AG09319 (cell line): ENCODE measurements around the gene HMOX2.

Experiments used
- DNase-seq: peaks from one replicate; pipeline ENCODE4 v3.0.0-alpha.2; 2010; ENCODE audit warnings: low read depth; ENCODE audit errors: extremely low read depth
- CTCF ChIP-seq: IDR thresholded peaks from 2 replicates; pipeline ENCODE4 v1.5.1; 2011; ENCODE audit warnings: low read depth, mild to moderate bottlenecking, inconsistent platforms, low read length, moderate library complexity

Gene HMOX2

GRCh38 chr16:4548124-4548523 is 71.9 kb downstream of the HMOX2 start:
- no peak for DNase-seq
- TF ChIP-seq CTCF = no peak

- TF ChIP-seq CTCF = no peak
- DNase-seq = no peak
These were observed 74.4 kb downstream of the HMOX2 start for GRCh38 chr16:4550591-4550990.

GRCh38 chr16:4552541-4552940 is 76.3 kb downstream of the HMOX2 start:
- no peak for TF ChIP-seq CTCF
- DNase-seq = no peak

GRCh38 chr16:4556112-4556511 is 79.9 kb downstream of the HMOX2 start, which contains the start of gene C16orf96:
C16orf96 (plus strand) TSS chr16:4556340; CDS start chr16:4556490, 150 bp downstream.
- TF ChIP-seq CTCF = no peak
- DNase-seq = no peak

- no peak for TF ChIP-seq CTCF
These were observed 80.4 kb downstream of the HMOX2 start for GRCh38 chr16:4556580-4556979.

GRCh38 chr16:4557973-4558372 is 81.8 kb downstream of the HMOX2 start:
- TF ChIP-seq CTCF = no peak
- DNase-seq = no peak

More at GRCh38 chr16:4556580-4556979, 80.4 kb downstream of the HMOX2 start:
- no peak for DNase-seq
